GM11168 (cell line): ENCODE measurements around the gene ARSA.

Source experiments
- in situ Hi-C: fragments of 300-500 bp; cut with MboI; formaldehyde crosslinking; loops from one replicate; pipeline ENCODE4 v1.12.0; 2022; ENCODE audit warnings: low sequenced_read_pairs; ENCODE audit not compliant: unreplicated experiment

Gene ARSA

GRCh38 chr22:50606165-50606945, 21.6 kb downstream of the ARSA start:
- in situ Hi-C loops, result no loop called here

- in situ Hi-C loops, result no loop called here
Measured at GRCh38 chr22:50605613-50606074, 22.3 kb downstream of the ARSA start.

GRCh38 chr22:50605002-50605612, 22.8 kb downstream of the ARSA start:
- in situ Hi-C loops, result no loop called here

DNA sequence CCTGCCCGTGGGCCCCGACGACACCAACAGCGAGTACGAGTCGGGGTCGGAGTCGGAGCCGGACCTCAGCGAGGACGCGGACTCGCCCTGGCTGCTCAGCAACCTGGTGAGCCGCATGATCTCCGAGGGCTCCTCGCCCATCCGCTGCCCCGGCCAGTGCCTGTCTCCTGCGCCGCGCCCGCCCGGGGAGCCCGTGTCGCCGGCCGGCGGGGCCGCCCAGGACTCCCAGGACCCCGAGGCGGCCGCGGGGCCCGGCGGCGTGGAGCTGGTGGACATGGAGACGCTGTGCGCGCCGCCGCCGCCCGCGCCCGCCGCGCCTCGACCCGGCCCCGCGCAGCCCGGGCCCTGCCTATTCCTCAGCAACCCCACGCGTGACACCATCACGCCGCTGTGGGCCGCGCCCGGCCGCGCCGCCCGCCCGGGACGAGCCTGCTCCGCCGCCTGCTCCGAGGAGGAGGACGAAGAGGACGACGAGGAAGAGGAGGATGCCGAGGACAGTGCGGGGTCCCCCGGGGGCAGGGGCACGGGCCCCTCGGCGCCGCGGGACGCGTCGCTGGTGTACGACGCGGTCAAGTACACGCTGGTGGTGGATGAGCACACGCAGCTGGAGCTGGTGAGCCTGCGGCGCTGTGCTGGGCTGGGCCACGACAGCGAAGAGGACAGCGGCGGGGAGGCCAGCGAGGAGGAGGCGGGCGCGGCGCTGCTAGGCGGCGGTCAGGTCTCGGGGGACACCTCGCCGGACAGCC, 23.5 kb downstream of the ARSA start:
- in situ Hi-C loops, result no loop called here

DNA sequence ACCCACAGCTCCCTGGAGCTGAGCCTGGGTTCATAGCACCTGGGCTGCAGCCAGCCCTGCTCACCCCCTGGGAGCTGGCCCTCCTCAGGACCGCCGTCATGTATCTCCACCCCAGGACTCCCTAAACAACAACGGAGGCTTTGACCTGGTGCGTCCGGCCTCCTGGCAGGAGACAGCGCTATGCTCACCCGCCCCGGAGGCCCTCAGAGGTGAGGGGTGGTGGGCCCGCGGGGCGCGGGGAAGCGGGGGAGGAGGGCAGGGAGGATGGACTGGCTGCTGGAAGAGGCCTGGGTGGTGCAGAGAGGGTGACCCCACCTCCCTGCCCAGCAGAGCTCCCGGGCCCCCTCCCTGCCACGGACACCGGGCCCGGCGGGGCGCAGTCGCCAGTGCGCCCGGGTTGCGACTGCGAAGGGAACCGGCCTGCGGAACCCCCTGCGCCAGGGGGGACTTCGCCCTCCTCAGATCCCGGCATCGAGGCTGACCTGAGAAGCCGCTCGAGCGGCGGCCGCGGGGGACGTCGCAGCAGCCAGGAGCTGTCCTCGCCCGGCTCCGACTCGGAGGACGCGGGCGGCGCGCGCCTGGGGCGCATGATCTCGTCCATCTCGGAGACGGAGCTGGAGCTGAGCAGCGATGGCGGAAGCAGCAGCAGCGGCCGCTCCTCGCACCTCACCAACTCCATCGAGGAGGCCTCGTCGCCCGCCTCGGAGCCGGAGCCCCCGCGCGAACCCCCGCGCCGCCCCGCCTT, 24.3 kb downstream of the ARSA start:
- in situ Hi-C loops, result no loop called here

- in situ Hi-C loops, result no loop called here
Measured at GRCh38 chr22:50602338-50602700, 25.6 kb downstream of the ARSA start.

- in situ Hi-C loops, result no loop called here
Measured at GRCh38 chr22:50601669-50602337, 26.1 kb downstream of the ARSA start.

DNA sequence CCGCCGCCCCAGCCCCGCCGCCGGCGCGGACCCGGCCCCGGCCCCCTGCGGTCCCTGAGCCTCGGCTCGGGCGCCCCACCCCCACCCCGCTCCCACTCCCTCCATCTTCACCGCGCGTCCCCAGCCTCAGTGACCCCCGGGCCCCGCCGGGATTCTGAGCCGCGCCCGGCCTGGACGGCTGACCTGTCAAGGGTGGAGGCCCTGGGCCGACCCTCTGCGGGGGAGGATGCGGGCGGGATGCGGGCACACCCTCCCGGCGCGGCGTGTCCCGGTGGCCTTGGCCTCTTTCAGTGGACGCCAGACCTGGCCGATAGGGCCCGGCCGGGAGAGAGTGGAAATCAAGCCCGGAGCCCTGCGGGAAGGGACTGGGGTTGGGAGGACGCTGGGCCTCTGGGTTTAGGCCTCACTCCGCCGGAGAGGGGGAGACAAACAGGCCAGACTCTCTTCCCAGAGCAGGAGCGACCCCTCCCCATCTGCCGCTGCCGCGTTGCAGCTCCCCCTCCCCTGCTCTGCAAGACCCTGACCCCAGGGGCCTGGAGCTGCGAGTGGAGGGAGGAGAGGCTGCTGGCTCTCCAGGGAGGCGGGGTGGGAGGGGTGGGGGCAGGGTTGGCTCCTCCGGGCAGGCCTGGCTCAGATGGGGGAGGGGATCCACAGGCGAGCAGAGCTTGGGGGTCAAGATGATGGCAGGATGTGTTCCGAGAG, 26.8 kb downstream of the ARSA start:
- in situ Hi-C loops, result no loop called here

GRCh38 chr22:50600538-50600937, 27.4 kb downstream of the ARSA start, which contains the start of gene MAPK8IP2:
Gene MAPK8IP2, plus strand, starts transcription at chr22:50600793. Its CDS starts 26 bp downstream, at chr22:50600819.
- in situ Hi-C loops, result no loop called here

DNA sequence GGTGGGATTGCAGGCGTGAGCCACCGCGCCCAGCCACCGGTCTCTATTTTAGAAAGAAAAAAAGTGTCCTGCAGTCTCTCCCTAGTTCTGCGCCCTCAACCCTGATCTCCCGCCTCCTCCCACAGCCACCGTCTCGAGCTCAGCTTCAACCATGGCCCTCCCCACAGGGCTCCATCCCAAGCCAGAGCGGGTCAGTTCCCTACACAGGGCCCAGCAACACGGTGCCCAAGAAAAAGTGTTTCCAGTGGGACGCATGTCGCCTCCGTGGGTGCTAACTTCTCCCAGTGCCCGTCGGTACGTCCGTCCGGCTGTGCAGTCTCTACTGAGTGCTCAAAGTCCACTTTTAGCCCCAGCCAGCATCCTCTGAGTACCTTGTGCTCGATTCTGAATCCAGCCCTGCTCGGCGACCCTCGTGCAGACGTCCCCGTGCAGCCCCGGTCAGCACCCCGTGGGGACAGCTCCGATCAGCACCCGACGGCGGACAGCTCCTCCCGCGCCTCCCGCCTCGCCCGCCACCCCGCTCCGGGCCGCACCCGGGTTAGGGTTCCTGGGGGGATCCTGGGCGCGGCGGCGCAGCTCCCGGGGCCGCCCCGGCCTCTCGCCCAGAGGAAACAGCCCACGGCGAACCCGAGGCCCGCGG, 28.0 kb downstream of the ARSA start:
- in situ Hi-C loops, result no loop called here

DNA sequence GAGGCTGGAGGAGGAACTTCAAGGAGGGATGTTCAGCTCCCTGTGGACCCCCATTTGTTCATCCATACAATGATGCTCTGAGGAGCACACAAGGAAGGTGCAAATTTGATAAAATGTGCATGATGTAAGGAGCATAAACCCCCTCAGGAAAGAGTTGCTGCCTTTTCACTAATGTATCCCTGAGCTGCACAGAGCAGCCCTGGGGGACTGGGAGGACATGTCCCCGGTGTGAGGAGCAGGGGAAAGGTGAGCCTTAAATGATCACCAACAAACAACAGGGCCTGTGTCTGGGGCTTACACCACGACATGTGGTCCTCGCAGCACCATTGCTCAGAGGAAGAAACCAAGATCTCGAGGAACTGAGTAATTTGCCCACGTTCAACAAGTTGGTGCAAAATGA, 30.9 kb downstream of the ARSA start:
- in situ Hi-C loops, result no loop called here

- in situ Hi-C loops, result no loop called here
Measured at GRCh38 chr22:50595189-50595588, 32.8 kb downstream of the ARSA start.

GRCh38 chr22:50587407-50587806, 40.5 kb downstream of the ARSA start:
- in situ Hi-C loops, result no loop called here

DNA sequence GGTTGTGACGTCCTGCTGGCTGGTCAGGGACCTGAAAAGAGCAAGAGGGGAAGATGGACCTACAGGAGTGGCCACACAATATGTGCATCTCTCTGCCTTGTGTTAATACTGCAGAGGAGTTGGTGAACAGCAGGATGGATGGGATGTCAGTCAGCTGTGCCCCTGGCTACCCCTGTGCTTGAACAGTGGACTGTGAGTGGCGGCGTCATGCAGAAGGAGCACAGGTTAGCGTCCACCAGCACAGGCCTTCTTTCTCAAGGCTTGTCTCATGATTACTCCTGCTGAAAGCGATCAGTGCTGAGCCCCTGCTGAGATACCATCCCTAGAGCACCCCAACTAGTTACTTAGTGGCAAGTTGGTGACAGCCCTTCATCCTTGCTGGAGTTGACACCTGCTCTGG, 41.5 kb downstream of the ARSA start:
- in situ Hi-C loops, result no loop called here

GRCh38 chr22:50585781-50586180, 42.2 kb downstream of the ARSA start:
- in situ Hi-C loops, result no loop called here

DNA sequence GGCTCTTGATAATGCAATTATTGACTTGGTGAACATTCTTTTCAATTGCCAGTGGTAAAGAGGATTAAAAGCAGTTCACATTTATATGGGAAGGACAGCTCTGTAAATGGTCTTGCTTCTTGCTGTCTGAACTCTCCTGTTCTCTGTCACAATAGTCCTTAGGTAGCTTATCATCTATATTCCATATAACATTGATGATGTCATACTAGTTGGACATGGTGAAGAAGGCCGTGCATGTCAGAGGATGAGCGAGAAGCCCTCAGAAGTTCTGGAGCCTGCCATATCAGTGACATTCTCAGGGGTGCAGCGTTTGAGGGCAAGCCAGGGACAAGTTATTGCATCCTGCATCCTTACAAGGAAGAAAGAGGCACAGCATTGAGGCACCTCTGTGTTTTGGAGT, 42.7 kb downstream of the ARSA start:
- in situ Hi-C loops, result no loop called here

GRCh38 chr22:50584106-50585096, 43.6 kb downstream of the ARSA start:
- in situ Hi-C loops, result no loop called here
